ENCODE data around the gene ATXN1.

DNA sequence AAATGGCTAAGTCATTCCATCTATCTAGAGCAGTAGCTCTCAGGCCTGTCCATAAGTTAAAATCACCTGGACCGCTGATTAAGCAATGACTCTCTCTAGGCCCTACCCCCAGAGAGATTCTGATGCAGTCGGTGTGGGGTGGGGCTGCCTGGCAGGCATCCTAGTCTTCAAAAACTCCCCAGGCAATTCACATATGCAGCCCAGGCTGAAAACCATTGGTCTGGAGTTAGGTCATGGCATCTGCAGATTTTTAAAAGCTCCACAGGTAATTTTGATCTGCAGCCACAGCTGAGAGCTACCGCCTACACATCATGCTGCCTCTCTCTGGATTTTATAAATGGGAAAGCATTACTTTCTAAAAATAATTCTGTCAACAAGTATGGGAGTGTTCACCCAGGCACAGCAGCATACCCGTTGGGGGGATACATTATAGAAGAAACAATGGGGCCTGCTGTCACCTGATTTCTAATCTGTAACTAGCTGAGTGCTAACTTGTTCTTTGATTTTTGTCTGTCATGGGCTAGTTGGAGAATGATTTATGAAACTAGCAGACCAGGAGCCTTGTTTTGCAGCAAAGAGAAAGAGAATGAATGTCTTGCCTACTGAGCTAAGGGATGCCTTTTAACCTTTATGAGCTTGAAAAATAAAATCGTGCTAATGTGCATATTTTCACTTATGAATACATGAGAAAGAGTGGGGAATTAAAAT lies 44.1 kb upstream of the ATXN1 start:
- TF ChIP-seq, protein P1, sequence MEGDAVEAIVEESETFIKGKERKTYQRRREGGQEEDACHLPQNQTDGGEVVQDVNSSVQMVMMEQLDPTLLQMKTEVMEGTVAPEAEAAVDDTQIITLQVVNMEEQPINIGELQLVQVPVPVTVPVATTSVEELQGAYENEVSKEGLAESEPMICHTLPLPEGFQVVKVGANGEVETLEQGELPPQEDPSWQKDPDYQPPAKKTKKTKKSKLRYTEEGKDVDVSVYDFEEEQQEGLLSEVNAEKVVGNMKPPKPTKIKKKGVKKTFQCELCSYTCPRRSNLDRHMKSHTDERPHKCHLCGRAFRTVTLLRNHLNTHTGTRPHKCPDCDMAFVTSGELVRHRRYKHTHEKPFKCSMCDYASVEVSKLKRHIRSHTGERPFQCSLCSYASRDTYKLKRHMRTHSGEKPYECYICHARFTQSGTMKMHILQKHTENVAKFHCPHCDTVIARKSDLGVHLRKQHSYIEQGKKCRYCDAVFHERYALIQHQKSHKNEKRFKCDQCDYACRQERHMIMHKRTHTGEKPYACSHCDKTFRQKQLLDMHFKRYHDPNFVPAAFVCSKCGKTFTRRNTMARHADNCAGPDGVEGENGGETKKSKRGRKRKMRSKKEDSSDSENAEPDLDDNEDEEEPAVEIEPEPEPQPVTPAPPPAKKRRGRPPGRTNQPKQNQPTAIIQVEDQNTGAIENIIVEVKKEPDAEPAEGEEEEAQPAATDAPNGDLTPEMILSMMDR (optimal IDR thresholded peaks at IDR 0.05 in 1 of 3, IDR thresholded peaks at IDR 0.05 in 1 of 3, conservative IDR thresholded peaks at IDR 0.05 in 1 of 3; ENCODE audit: extremely low read depth in 1 of 3, insufficient read depth in 2 of 3, low read length in 3 of 3) = no peak
- no peak for TF ChIP-seq EZH2 (IDR thresholded peaks at IDR 0.05; ENCODE audit: low read length)

Measured in keratinocyte (primary cell).